Endometrium (tissue), 2 donors: ENCODE data around the gene ZNF451.

Source experiments
- FAIRE-seq: peaks from 2 replicates; lab custom pipeline; 2012; peaks lifted over from hg19 to GRCh38; lab: Jason Lieb, UNC
- donor health status: control.
- donor health status: control.

The ZNF451 gene

DNA sequence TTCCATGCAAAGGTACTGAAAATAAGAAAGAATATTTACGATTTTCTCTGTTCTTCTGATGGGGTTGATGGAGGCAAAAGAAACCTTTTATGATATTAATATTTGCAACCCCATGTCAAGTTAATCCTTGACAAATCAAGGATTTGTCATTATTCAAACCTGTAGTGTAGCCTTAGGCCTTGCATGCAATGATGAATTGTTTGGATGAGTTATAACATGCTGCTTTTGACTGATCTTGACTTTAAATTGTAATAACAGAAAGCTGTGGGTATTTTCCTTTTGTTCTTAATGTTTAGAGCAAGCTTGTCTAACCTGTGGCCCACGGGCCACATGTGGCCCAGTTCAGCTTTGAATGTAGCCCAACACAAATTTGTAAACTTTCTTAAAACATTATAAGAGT is 69.1 kb downstream of the ZNF451 start:
- no peak for FAIRE-seq

DNA sequence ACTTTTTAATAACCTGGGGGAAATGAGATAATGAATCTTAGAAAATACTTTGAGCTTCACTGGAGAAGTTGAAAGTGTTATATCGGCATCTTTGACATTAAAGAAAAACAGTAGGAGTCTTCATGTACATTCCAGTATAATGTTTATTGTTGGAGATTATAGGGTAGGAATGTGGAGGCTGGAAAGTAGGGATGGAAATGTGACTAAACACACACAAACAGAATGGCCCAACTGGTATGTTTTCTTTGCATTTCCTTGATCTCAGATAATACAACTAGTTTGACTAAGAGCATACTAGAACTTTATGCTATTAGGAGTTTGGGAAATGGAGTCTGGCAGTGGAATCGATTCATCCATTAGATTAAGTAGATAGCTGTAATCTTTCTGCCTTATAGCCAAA is 72.0 kb downstream of the ZNF451 start:
- no peak for FAIRE-seq

DNA sequence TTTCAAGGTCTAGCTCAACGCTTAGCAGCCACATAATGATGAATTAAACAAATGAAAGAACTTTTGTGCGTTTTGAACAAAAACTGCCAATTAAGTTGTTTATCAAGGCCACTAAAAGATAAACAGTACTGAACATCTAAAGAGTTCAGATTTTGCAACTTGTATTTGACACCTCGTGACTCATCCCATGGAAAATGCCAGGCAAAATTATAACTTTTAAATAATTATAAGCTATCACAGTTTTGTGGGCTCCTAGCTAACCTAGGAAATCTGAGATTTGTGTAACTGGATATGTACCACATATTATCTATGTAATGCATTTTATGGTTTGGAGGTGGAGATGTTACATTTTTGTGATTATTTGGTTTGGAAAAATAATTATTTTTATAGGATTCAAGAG is 72.5 kb downstream of the ZNF451 start:
- FAIRE-seq: no peak

DNA sequence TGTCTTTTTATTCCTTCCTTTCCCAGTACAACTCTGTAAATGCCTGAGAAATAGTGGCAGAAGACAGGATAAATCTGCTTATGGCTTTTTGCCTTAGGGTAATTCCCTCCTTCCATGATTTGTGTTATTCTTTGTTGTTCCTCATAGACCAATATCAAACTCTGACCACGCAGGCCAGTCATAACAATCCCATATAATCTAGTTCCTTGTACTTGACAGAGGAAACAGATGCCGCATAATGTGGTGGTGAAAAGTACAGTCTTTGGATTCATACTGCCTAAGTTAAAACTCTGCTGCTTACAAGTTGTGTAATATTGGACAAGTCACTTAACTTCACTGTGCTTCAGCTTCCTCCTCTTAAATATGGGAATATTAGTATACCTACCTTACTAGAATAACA is 74.0 kb downstream of the ZNF451 start:
- FAIRE-seq: no peak

DNA sequence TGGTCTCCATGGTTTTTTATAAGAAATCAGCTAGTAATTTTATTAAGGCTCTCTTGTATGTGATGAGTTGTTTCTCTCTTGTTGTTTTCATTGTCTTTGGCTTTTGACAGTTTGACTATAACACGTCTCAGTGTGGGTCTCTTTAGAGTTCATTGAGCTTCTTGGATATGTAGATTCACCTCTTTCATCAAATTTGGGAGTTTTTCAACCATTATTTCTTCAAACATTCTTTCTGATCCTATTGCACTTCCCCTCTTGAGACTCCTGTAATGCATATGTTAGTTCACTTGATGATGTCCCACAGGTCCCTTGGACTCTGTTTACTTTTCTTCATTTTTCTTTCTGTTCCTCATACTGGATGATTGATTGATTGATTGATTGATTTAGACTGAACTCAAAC is 75.1 kb downstream of the ZNF451 start:
- FAIRE-seq: no peak

GRCh38 chr6:57172136-57173055 is 82.4 kb downstream of the ZNF451 start, which contains the start of gene BAG2:
Gene BAG2 (plus strand): TSS chr6:57172326. CDS start chr6:57172698, 372 bp downstream.
- FAIRE-seq: no peak

- no peak for FAIRE-seq
Measured at GRCh38 chr6:57173056-57173885, 83.3 kb downstream of the ZNF451 start.

DNA sequence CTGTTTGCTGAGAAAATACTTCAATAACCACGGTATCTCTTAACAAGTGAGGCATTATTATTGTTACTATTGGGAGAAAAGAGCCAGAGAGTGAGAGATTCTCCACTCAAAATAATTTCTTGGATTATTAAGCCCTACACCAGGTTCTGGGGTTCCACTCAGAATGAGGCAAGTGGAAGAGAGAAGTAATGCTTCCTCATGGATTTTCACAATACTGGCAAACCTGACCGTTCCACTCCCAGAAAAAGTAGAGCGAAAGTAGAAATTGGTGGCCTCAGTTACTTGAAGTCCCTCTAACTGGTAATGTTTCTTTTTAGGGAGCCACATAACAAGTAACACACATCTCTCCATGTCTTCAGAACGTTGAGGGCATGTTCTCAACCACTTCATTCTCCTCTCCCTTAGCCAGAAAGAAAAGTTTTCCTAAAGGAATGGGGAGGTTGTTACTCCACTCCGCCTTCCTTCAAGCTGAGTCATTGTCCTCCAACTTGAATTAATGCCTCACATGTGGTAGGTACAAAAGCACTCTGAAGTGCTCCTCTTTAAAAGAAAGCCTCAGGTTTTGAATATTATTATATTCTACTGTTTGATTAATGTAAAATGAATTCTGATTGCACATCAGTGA is 84.0 kb downstream of the ZNF451 start:
- peak; percentile 8 for FAIRE-seq

DNA sequence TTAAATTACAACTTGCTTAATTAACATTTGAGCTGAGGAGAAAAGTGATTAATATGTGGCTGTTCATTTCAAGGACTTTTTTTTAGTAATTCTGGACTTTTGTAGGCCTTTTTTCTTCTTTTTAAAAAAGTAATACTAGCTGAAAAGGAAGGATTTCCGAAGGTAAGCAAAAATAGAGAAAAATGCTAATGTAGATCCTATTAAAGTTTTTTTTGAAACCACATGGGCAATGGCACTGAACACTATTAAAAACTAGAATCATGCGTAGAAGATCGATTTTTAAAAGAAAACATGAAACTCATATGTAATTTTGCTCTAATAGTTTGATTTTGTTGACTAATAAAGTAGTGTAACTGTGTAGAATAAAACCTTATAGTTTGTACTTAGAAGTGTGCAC is 84.5 kb downstream of the ZNF451 start:
- FAIRE-seq: no peak

- FAIRE-seq: no peak
Measured at GRCh38 chr6:57177545-57178265, 87.7 kb downstream of the ZNF451 start.

GRCh38 chr6:57180596-57180995 is 90.6 kb downstream of the ZNF451 start:
- FAIRE-seq: no peak

DNA sequence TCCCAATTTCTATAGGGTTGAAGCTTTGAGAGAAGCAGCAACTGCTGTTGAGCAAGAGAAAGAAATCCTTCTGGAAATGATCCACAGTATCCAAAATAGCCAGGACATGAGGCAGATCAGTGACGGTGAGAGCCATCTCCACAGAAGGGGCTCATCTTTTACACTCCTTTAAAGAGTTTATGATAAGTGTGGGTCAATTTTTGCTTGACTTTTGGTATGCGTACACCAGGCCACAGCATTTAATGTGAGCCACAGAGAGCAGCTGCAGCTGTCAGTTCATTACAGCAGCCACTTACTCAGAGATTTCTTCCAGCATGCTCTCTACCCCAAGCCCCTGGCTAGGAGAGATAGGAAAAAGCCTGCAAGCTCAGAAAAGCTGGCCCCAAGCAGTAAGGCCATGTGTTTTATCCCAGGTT is 92.0 kb downstream of the ZNF451 start:
- FAIRE-seq: no peak

- no peak for FAIRE-seq
Measured at GRCh38 chr6:57183336-57183735, 93.3 kb downstream of the ZNF451 start.

GRCh38 chr6:57190140-57190539 is 100.2 kb downstream of the ZNF451 start:
- no peak for FAIRE-seq

DNA sequence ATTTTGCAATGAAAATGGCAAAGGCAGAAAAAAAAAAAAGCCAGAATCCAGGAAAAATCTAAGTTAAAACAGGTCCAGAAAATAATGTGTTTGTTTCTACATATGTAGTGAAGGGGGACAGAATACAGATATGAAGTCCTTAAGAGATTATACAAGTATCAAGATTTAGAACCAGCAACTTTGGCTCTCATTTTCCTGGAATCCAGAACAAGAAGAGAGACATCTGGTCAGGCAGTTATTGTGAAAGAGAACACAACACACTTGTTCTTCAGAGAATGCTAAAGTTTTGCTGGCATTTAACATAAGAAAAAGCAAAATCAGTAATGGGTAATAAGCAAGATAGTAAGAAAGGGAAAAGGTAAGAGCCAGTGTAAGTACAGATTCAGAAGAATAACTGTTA is 103.2 kb downstream of the ZNF451 start:
- no peak for FAIRE-seq

GRCh38 chr6:57195457-57195856 is 105.5 kb downstream of the ZNF451 start:
- FAIRE-seq: no peak

DNA sequence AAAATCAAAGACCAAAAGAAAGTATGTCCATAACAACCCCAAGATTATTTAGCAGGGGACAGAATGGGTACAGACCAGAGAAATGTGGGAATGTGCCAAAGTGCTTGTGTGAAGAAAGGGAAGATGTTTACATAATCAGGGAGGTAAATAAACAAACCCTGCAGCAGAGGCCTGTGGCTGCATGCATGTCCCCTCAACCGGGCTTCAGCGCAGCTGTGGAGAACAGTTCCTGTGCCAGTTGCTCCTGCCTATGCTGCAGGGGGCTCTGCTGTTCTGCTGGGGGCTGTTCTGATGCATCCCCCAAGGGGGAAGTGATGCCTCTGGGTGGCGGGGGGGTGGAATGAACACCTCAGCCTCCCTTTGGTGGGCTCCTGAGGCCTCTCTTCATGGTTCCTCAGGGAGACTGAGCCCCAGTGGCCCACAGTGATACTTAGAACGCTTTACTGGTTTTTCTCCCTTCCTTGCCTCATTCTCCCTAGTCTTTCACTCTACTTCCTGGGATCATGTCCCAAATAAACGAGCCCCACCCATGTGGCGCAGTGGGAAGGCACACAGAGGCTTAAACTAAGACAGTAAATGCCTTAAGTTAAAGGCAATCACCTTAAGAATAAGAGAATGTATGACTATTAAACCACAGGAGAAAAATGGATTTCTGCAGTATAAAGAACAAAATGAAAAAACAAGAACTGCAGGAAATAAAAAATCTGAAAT is 109.1 kb downstream of the ZNF451 start:
- FAIRE-seq: no peak

DNA sequence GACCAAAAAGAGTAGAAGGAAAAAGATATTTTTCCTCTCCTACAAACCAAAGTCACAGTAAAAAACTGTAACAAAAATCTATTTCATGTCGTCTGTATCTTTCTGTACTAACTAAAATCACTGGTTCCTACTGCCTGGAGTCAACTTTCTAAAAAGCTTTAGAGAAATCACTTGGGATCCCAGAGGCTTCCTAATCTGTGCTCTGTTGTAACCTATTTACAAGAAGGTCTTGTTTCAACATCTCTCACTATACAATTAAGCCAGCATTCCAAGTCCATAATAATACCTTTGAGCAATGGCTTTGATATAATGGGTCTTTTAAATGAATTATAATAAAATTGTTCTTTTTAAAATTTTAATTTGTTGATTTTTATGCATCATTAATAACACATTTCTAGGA is 111.7 kb downstream of the ZNF451 start:
- FAIRE-seq: no peak

DNA sequence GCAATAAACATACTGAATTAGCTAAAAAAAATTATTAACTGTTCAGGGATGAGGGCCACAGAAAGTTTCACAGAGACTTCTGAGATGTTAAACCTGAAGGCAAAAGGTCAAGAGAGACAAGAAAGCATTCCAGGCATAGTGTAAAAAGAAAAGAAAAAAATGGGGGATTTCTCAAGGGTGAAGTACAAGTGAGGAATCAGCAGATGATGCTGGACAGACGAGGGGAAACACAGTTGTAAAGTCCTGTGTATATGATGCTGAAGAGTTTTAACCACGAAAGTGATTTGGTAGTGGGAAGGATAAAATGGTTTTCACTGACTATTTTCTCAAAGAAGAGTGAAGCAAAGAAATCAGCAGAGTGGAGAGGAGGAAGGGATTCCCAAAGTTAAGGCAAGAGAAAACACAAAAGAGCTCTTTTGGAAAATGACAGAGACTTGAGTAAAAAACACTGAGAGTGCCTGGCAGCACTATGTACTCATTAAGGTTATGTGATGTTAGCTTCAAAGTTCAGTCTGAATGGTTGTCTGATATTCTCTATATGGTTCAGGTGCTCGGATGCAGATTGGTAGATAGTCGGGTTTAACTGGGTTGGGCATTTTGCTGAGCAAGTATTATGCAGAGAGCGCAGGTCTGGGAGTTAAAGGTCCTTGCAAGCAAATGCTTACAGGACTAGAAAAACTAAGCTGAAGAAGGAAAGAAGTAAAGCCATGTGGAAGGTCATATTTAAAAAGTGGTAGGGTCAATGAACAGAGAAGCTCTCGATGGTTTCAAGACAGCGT is 115.8 kb downstream of the ZNF451 start:
- no peak for FAIRE-seq

DNA sequence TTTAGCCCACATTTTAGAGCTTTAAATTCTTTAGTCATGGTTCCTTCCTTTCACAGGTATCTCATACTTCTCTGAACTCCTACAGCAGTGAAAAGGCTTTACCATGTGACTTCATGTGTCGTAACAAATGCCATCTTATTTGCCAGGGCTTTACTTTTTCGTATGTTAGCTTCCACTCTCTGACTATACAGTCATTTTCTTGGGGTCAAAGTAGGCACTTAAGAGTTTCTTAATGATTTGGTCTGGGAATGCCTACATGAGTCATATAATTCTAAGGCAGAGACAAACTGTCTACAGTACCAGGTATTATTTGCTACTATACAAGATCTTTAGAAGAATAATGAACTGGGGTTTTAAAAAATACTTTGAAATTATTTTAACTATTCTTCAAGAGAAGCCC is 117.2 kb downstream of the ZNF451 start:
- FAIRE-seq: no peak

DNA sequence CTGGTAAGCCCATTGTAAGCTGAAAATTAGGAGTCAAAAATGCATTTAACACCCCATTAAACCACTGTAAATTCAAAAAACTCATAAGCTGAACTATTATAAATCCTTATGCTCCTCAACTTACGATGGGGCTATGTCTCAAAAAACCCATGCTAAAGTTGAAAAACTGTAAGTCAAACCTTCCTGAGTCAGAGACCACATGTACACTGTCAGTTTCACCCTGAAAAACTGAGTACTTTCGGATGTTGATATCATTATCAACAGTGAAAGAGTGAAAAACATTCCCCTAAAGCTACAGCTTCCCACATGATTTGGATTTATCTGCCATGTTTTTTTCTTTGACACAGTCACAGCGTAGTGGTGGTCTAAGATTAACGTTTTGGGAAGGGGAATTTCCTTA is 117.9 kb downstream of the ZNF451 start:
- no peak for FAIRE-seq
